ENCODE measurements around the gene SIRT1. TPM values are rescaled to one million over a fixed set of nuclear protein-coding genes. Genes with fewer than 3 reads are reported as not detected.

SIRT1 gene
- polyA plus RNA-seq, 1 donor (not counting 4 experiments of a cell fraction or from before 2014, with no cell fraction given): 9.8 TPM

DNA sequence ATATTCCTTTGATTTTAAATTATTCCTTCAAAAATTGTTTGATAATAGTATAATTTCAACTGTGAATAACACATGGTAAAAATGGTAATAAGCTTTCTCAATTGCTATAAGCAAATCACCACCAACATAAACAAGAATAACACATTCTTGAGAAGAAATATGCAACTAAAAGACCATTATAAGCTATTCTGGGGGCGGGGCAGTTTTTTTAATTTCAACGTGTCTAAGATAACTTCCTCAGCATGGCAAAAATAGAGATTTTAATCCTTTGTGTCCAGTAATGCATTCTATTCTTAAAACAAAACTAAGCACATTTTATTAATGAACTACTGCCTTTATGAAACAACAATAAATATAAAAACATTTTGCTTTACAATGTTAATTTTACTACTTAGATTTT lies 48.0 kb upstream of the SIRT1 start:
- no peak overlapping the region for H3K4me3 ChIP-seq (ENCODE audit: control insufficient read depth in 2 of 3, extremely low read depth in 1 of 3, insufficient read depth in 2 of 3, low read depth in 1 of 3, low read length in 3 of 3)
- H4K20me1 ChIP-seq (ENCODE audit: control insufficient read depth, extremely low read depth, insufficient read depth, low read length): no peaks in the 10 kb centered on the region
- FAIRE-seq: no peak
- no peak for TF ChIP-seq EZH2 (IDR thresholded peaks at IDR 0.05; ENCODE audit: low read length)
- TF ChIP-seq, protein P1, sequence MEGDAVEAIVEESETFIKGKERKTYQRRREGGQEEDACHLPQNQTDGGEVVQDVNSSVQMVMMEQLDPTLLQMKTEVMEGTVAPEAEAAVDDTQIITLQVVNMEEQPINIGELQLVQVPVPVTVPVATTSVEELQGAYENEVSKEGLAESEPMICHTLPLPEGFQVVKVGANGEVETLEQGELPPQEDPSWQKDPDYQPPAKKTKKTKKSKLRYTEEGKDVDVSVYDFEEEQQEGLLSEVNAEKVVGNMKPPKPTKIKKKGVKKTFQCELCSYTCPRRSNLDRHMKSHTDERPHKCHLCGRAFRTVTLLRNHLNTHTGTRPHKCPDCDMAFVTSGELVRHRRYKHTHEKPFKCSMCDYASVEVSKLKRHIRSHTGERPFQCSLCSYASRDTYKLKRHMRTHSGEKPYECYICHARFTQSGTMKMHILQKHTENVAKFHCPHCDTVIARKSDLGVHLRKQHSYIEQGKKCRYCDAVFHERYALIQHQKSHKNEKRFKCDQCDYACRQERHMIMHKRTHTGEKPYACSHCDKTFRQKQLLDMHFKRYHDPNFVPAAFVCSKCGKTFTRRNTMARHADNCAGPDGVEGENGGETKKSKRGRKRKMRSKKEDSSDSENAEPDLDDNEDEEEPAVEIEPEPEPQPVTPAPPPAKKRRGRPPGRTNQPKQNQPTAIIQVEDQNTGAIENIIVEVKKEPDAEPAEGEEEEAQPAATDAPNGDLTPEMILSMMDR (optimal IDR thresholded peaks at IDR 0.05 in 1 of 3, IDR thresholded peaks at IDR 0.05 in 1 of 3, conservative IDR thresholded peaks at IDR 0.05 in 1 of 3; ENCODE audit: extremely low read depth in 1 of 3, insufficient read depth in 2 of 3, low read length in 3 of 3): no peak
- DNase-seq (ENCODE audit: low read depth, low spot score): no peak
- H3K9me1 ChIP-seq (ENCODE audit: control insufficient read depth, extremely low read depth, insufficient read depth, low read length): no peaks in the 10 kb centered on the region
- no peak overlapping the region for H3K27ac ChIP-seq (ENCODE audit: control insufficient read depth, insufficient read depth, low read length)
- no peaks in the 10 kb centered on the region for H3K79me2 ChIP-seq (ENCODE audit: control insufficient read depth, insufficient read depth, low read length)
- H3K4me2 ChIP-seq (ENCODE audit: control insufficient read depth, extremely low read depth, insufficient read depth, low read depth, low read length): no peak overlapping the region
- H3K4me1 ChIP-seq (ENCODE audit: control insufficient read depth, extremely low read depth, insufficient read depth, low read length): no peaks in the 10 kb centered on the region
- H3K9ac ChIP-seq (ENCODE audit: control insufficient read depth, extremely low read depth, insufficient read depth, low read length): no peak overlapping the region
- H3K36me3 ChIP-seq (ENCODE audit: control insufficient read depth in 2 of 2, extremely low read depth in 1 of 2, insufficient read depth in 2 of 2, low read length in 2 of 2): no peaks in the 10 kb centered on the region
- dilution Hi-C loops (cut with MboI; ENCODE audit: extremely low pct_ligation_motif_present, low sequenced_read_pairs): loop anchor here (10.0 kb wide), 1 partner anchor 58 kb away; no protein-coding TSS in a partner anchor
- no peaks in the 10 kb centered on the region for H3K9me3 ChIP-seq (ENCODE audit: control insufficient read depth, low read depth, low read length)
- no peak overlapping the region for H2AFZ ChIP-seq (ENCODE audit: control insufficient read depth, low read length)
- no peaks in the 10 kb centered on the region for H3K27me3 ChIP-seq (ENCODE audit: control insufficient read depth, extremely low read depth, insufficient read depth, low read length)

DNA sequence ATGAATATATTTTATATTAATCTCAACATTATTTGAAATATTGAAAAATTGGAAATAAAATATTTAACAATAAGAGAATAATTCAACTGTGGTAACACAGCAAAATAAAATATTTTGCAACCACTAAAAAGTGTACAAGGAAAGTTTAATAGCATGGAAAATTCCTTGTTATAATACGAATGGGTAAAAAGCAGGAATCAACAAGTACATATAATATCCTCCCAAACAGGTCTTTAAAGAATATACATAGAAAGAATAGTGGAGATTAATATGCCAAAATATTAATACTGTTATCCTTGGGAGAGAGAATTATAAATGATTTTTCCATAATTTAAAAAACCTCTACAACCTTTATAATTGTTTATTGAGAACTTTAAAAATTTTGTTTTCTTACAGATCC lies 47.5 kb upstream of the SIRT1 start:
- DNase-seq (ENCODE audit: low read depth, low spot score) (no peak), FAIRE-seq (no peak)
- no peaks in the 10 kb centered on the region for H3K27me3 ChIP-seq (ENCODE audit: control insufficient read depth, extremely low read depth, insufficient read depth, low read length)
- H4K20me1 ChIP-seq (ENCODE audit: control insufficient read depth, extremely low read depth, insufficient read depth, low read length): no peaks in the 10 kb centered on the region
- H3K4me1 ChIP-seq (ENCODE audit: control insufficient read depth, extremely low read depth, insufficient read depth, low read length): no peaks in the 10 kb centered on the region
- no peaks in the 10 kb centered on the region for H3K9me1 ChIP-seq (ENCODE audit: control insufficient read depth, extremely low read depth, insufficient read depth, low read length)
- no peak overlapping the region for H3K27ac ChIP-seq (ENCODE audit: control insufficient read depth, insufficient read depth, low read length)
- H3K36me3 ChIP-seq (ENCODE audit: control insufficient read depth in 2 of 2, extremely low read depth in 1 of 2, insufficient read depth in 2 of 2, low read length in 2 of 2): no peaks in the 10 kb centered on the region
- H3K4me3 ChIP-seq (ENCODE audit: control insufficient read depth in 2 of 3, extremely low read depth in 1 of 3, insufficient read depth in 2 of 3, low read depth in 1 of 3, low read length in 3 of 3): no peak overlapping the region
- dilution Hi-C loops (cut with MboI; ENCODE audit: extremely low pct_ligation_motif_present, low sequenced_read_pairs): loop anchor here (10.0 kb wide), 1 partner anchor 58 kb away; no protein-coding TSS in a partner anchor
- H3K9ac ChIP-seq (ENCODE audit: control insufficient read depth, extremely low read depth, insufficient read depth, low read length): no peak overlapping the region
- H3K79me2 ChIP-seq (ENCODE audit: control insufficient read depth, insufficient read depth, low read length): no peaks in the 10 kb centered on the region
- no peak overlapping the region for H3K4me2 ChIP-seq (ENCODE audit: control insufficient read depth, extremely low read depth, insufficient read depth, low read depth, low read length)
- TF ChIP-seq EZH2 (IDR thresholded peaks at IDR 0.05; ENCODE audit: low read length): no peak
- TF ChIP-seq, protein P1 (optimal IDR thresholded peaks at IDR 0.05 in 1 of 3, IDR thresholded peaks at IDR 0.05 in 1 of 3, conservative IDR thresholded peaks at IDR 0.05 in 1 of 3; ENCODE audit: extremely low read depth in 1 of 3, insufficient read depth in 2 of 3, low read length in 3 of 3): no peak
- no peak overlapping the region for H2AFZ ChIP-seq (ENCODE audit: control insufficient read depth, low read length)
- no peaks in the 10 kb centered on the region for H3K9me3 ChIP-seq (ENCODE audit: control insufficient read depth, low read depth, low read length)

All from keratinocyte (primary cell).